ENCODE results near the gene IFI44.

IFI44 gene, protein sequence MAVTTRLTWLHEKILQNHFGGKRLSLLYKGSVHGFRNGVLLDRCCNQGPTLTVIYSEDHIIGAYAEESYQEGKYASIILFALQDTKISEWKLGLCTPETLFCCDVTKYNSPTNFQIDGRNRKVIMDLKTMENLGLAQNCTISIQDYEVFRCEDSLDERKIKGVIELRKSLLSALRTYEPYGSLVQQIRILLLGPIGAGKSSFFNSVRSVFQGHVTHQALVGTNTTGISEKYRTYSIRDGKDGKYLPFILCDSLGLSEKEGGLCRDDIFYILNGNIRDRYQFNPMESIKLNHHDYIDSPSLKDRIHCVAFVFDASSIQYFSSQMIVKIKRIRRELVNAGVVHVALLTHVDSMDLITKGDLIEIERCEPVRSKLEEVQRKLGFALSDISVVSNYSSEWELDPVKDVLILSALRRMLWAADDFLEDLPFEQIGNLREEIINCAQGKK

DNA sequence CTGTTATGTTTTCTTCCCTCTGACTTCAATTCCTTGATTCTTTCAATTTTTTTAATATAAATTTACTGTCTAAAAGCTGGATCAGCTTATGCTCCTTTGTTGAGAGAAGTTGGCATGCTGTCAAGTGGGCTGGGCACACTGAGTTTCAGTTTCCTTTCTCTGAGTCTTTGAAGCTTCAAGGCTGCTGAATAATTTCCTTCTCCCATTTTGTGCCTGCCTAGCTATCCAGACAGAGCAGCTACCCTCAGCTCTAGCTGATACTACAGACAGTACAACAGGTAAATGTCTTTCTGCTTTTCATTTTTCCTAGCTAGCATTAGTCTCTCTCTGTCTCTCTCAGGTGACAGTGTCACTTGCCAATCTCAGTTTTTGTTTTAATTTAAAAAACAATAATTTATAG, at the start of gene IFI44:
TSS of gene IFI44 (plus strand) at position 204 of the 400 bp plus-strand sequence. CDS start 365 bp downstream, outside the sequence.
- TF ChIP-seq, protein P1, sequence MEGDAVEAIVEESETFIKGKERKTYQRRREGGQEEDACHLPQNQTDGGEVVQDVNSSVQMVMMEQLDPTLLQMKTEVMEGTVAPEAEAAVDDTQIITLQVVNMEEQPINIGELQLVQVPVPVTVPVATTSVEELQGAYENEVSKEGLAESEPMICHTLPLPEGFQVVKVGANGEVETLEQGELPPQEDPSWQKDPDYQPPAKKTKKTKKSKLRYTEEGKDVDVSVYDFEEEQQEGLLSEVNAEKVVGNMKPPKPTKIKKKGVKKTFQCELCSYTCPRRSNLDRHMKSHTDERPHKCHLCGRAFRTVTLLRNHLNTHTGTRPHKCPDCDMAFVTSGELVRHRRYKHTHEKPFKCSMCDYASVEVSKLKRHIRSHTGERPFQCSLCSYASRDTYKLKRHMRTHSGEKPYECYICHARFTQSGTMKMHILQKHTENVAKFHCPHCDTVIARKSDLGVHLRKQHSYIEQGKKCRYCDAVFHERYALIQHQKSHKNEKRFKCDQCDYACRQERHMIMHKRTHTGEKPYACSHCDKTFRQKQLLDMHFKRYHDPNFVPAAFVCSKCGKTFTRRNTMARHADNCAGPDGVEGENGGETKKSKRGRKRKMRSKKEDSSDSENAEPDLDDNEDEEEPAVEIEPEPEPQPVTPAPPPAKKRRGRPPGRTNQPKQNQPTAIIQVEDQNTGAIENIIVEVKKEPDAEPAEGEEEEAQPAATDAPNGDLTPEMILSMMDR (IDR thresholded peaks at IDR 0.05; ENCODE audit: extremely low read depth, missing control alignments) = no peak
- DNase-seq (ENCODE audit: low spot score) = peak; percentile 16

DNA sequence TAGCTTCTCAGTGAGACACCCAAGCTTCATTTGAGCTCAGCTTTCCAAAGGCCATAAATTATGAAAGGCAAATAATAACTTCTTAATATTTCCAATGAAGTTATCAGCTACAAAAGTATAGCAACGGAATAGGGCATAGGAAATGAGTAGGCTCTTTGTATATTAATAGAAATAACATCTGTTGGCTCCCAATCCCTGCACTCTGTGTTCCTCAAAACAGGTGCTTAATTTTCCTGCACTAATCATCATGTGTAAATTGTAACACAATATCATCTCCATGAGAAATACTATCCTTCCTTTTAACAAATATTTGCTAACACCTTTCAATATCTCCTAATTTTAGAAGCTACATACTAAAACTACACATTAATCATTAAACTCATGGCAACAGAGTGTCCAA, 48.6 kb upstream of the IFI44 start:
- no peak for DNase-seq (ENCODE audit: low spot score)
- TF ChIP-seq, protein P1 (IDR thresholded peaks at IDR 0.05; ENCODE audit: extremely low read depth, missing control alignments) = no peak

DNA sequence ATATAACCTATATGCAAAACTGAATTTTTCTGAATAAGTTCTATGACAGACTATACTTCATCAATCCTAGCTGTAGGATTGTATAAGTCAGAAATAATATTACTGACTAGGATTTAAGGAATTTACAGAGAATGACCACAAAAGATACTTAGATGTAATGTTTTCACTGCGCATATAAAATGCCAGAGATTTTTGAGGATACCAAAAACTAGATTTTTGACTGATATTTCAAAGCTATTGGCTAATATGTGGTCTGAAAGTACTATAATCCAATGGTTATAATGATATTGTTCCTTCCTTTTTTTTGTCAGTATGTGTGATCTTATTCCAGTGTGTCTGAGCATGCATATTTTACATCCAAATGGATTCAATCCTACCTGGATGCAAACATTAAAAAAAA, 46.4 kb upstream of the IFI44 start:
- TF ChIP-seq, protein P1 (IDR thresholded peaks at IDR 0.05; ENCODE audit: extremely low read depth, missing control alignments) = no peak
- no peak for DNase-seq (ENCODE audit: low spot score)

DNA sequence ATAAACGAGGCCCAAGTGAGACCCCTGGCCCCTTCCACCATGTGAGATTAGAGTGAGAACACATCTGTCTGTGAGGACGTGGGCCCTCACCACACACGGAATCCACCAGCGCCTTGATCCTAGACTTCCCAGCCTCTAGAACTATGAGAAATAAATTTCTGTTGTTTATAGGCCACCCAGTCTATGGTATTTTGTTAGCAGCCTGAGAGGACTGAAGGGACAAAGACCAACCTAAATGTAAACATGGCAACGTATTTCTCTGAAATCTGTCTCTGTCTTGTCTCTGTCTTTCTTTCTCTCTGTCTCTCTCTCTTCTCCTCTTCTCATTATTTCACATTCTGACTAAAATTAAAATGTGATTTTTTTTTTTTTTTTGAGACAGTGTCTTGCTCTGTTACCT, 45.0 kb upstream of the IFI44 start:
- TF ChIP-seq, protein P1 (IDR thresholded peaks at IDR 0.05; ENCODE audit: extremely low read depth, missing control alignments) = no peak
- DNase-seq (ENCODE audit: low spot score) = no peak

DNA sequence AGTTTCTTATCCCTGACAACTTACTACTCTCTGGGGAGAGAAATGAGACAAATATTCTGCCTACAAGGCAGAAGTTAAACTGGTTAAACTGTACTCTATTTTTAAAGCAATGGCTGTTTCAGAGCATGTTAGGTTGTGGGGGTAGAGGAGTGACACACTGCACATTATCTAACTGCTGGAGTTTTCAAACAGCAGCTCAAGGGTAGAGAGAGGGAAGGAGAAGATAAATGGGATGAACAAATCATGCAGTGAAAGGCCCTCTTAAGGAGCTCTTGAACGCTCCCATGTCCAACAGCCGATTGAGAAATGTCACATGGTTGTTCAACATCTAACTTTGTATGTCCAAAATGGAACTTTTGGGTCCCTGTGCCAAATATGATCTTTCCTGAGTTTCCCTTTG, 43.4 kb upstream of the IFI44 start:
- TF ChIP-seq, protein P1 (IDR thresholded peaks at IDR 0.05; ENCODE audit: extremely low read depth, missing control alignments) = no peak

DNA sequence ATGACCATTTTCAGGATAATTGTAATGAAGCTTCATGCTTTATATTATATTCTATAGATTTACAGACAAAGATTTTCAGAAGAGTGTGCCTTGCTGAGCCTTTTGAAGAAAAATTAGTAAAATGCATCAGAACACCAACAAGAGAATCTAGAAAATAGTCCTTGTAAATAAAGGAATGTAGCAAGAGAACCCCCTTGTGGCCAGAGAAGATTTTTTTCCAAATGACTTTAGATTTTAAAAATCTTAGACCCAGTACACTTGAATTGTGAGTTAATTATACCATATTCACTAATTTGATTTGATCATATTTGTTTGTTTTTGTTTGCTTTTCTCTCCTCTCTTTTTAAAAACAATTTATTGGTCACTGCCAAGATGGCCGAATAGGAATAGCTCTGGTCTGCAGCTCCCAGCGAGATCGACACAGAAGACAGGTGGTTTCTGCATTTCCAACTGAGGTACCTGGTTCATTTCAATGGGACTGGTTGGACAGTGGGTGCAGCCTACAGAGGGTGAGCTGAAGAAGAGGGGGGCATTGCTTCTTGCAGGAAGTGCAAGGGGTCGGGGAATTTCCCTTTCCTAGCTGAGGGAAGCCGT, 42.2 kb upstream of the IFI44 start:
- TF ChIP-seq, protein P1 (IDR thresholded peaks at IDR 0.05; ENCODE audit: extremely low read depth, missing control alignments) = peak; percentile 1
- DNase-seq (ENCODE audit: low spot score) = peak; percentile 16

More for the DNA sequence above, 43.4 kb upstream of the IFI44 start:
- DNase-seq (ENCODE audit: low spot score) = no peak

DNA sequence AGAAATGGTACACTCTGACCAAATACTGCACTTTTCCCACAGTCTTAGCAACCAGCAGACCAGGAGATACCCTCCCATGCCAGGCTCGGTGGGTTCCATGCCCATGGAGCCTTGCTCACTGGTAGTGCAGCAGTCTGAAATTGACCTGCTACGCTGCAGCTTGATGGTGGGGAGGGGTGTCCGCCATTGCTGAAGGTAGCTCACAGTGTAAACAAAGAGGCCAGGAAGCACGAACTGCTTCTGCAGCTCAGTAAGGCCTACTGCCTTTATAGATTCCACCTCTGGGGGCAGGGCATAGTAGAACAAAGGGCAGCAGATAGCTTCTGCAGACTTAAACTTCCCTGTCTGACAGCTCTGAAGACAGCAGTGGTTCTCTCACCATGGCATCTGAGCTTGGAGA, 41.7 kb upstream of the IFI44 start:
- TF ChIP-seq, protein P1 (IDR thresholded peaks at IDR 0.05; ENCODE audit: extremely low read depth, missing control alignments) = no peak
- DNase-seq (ENCODE audit: low spot score) = no peak
